HEK293 (cell line): ENCODE measurements around the gene CD28.

Experiments
- CTCF ChIA-PET: fragments of 350-600 bp; formaldehyde crosslinking; extraction: SDS; loops from one replicate; lab custom pipeline; 2021; ENCODE audit warnings: antibody characterized with exemption; lab: Yijun Ruan, JAX
- POLR2A ChIA-PET: fragments of 300-600 bp; formaldehyde crosslinking; extraction: SDS; loops from one replicate; lab custom pipeline; 2020; ENCODE audit warnings: antibody characterized with exemption, inconsistent platforms; lab: Yijun Ruan, JAX
- H3K27ac ChIP-seq: fragments of 200-500 bp; sonication (Bioruptor generic); 2 replicates; pipeline ENCODE4 v1.5.1; 2014; ENCODE audit warnings: low read depth, low read length, control low read depth, inconsistent platforms; ENCODE audit errors: extremely low read depth
- H3K36me3 ChIP-seq, 2 experiments: fragments of 200-500 bp in 1 of 2; sonication (Bioruptor generic) in 1 of 2; 1 replicate in 1 of 2; 2 replicates in 1 of 2; pipeline ENCODE4 v1.5.1; 2014 to 2017; ENCODE audit warnings: inconsistent platforms in 2 of 2, low read length in 2 of 2; ENCODE audit not compliant: control insufficient read depth in 2 of 2, insufficient read depth in 1 of 2
- H3K4me1 ChIP-seq: fragments of 200-500 bp; sonication (Bioruptor generic); 2 replicates; pipeline ENCODE4 v1.5.1; 2014; ENCODE audit warnings: mild to moderate bottlenecking, low read length, inconsistent platforms; ENCODE audit not compliant: control insufficient read depth, insufficient read depth
- H3K4me3 ChIP-seq: 2 replicates; pipeline ENCODE4 v1.5.1; 2011; ENCODE audit warnings: low read depth, mild to moderate bottlenecking, control low read depth, low read length, moderate library complexity
- H3K9me3 ChIP-seq: fragments of 200-500 bp; sonication (Bioruptor generic); 2 replicates; pipeline ENCODE4 v1.5.1; 2014; ENCODE audit warnings: low read depth, low read length, inconsistent platforms; ENCODE audit not compliant: control insufficient read depth, insufficient read depth
- AEBP2 ChIP-seq: fragments of 450-650 bp; formaldehyde crosslinking; IDR thresholded peaks from 2 replicates; pipeline ENCODE4 v1.5.1; 2016; ENCODE audit warnings: missing biosample characterization, missing genetic modification characterization, borderline replicate concordance
- IKZF3 ChIP-seq: fragments of 450-650 bp; IDR thresholded peaks from 2 replicates; pipeline ENCODE4 v1.5.0; 2018; ENCODE audit warnings: missing biosample characterization, mild to moderate bottlenecking, missing genetic modification characterization, moderate library complexity
- KLF17 ChIP-seq: fragments of 450-650 bp; formaldehyde crosslinking; IDR thresholded peaks from 2 replicates; pipeline ENCODE4 v1.5.1; 2016; ENCODE audit warnings: missing biosample characterization, missing genetic modification characterization
- MEIS1 ChIP-seq: sonication (generic); formaldehyde crosslinking; IDR thresholded peaks from 2 replicates; pipeline ENCODE4 v1.8.1; 2022; ENCODE audit warnings: missing genetic modification reagents, mild to moderate bottlenecking, borderline replicate concordance
- REST ChIP-seq: fragments of 450-650 bp; formaldehyde crosslinking; IDR thresholded peaks from 2 replicates; pipeline ENCODE4 v1.5.1; 2016; ENCODE audit warnings: missing biosample characterization, missing genetic modification characterization
- WT1 ChIP-seq: fragments of 450-650 bp; formaldehyde crosslinking; IDR thresholded peaks from 2 replicates; pipeline ENCODE4 v1.5.1; 2016; ENCODE audit warnings: missing biosample characterization, missing genetic modification characterization
- YY2 ChIP-seq: fragments of 450-650 bp; formaldehyde crosslinking; IDR thresholded peaks from 2 replicates; pipeline ENCODE4 v1.5.1; 2016; ENCODE audit warnings: missing biosample characterization, missing genetic modification characterization
- ZEB2 ChIP-seq: fragments of 450-650 bp; formaldehyde crosslinking; IDR thresholded peaks from 2 replicates; pipeline ENCODE4 v1.5.1; 2016; ENCODE audit warnings: missing biosample characterization, missing genetic modification characterization
- ZNF114 ChIP-seq: fragments of 450-650 bp; formaldehyde crosslinking; IDR thresholded peaks from 2 replicates; pipeline ENCODE4 v1.5.0; 2017; ENCODE audit warnings: missing biosample characterization, missing genetic modification characterization
- ZNF16 ChIP-seq: fragments of 450-650 bp; formaldehyde crosslinking; IDR thresholded peaks from 2 replicates; pipeline ENCODE4 v1.5.1; 2016; ENCODE audit warnings: low read depth, missing biosample characterization, missing genetic modification characterization
- ZNF175 ChIP-seq: fragments of 450-650 bp; formaldehyde crosslinking; IDR thresholded peaks from 2 replicates; pipeline ENCODE4 v1.5.1; 2016; ENCODE audit warnings: missing biosample characterization, missing genetic modification characterization
- ZNF2 ChIP-seq: fragments of 450-650 bp; formaldehyde crosslinking; IDR thresholded peaks from 2 replicates; pipeline ENCODE4 v1.5.1; 2016; ENCODE audit warnings: missing biosample characterization, missing genetic modification characterization
- ZNF211 ChIP-seq: fragments of 450-650 bp; formaldehyde crosslinking; IDR thresholded peaks from 2 replicates; pipeline ENCODE4 v1.5.1; 2016; ENCODE audit warnings: low read depth, missing biosample characterization, missing genetic modification characterization
- ZNF274 ChIP-seq, 2 experiments: fragments of 200-500 bp in 1 of 2; fragments of 450-650 bp in 1 of 2; sonication (Bioruptor generic) in 1 of 2; formaldehyde crosslinking in 1 of 2; IDR thresholded peaks; 2 replicates each; pipeline versions ENCODE4 v1.5.1 to v1.6.1; 2014 to 2016; ENCODE audit warnings: borderline replicate concordance in 1 of 2, inconsistent platforms in 1 of 2, low read length in 1 of 2, missing biosample characterization in 1 of 2, missing genetic modification characterization in 1 of 2
- ZNF335 ChIP-seq: fragments of 450-650 bp; formaldehyde crosslinking; conservative IDR thresholded peaks from 2 replicates; pipeline ENCODE4 v1.5.1; 2016; ENCODE audit warnings: missing biosample characterization, missing genetic modification characterization
- ZNF350 ChIP-seq: fragments of 450-650 bp; formaldehyde crosslinking; IDR thresholded peaks from 2 replicates; pipeline ENCODE4 v1.5.0; 2017; ENCODE audit warnings: missing biosample characterization, mild to moderate bottlenecking, missing genetic modification characterization
- ZNF544 ChIP-seq: fragments of 450-650 bp; formaldehyde crosslinking; IDR thresholded peaks from 2 replicates; pipeline ENCODE4 v1.5.0; 2017; ENCODE audit warnings: missing biosample characterization, missing genetic modification characterization
- ZNF558 ChIP-seq: fragments of 450-650 bp; formaldehyde crosslinking; IDR thresholded peaks from 2 replicates; pipeline ENCODE4 v1.5.1; 2016; ENCODE audit warnings: missing biosample characterization, missing genetic modification characterization
- ZNF621 ChIP-seq: fragments of 450-650 bp; formaldehyde crosslinking; IDR thresholded peaks from 2 replicates; pipeline ENCODE4 v1.5.1; 2017; ENCODE audit warnings: missing biosample characterization, missing genetic modification characterization
- TF ChIP-seq, protein P1 (sequence below): fragments of 450-650 bp; formaldehyde crosslinking; IDR thresholded peaks from 2 replicates; pipeline ENCODE4 v1.5.1; 2016; ENCODE audit warnings: missing biosample characterization, missing genetic modification characterization
- TF ChIP-seq, protein P2 (sequence below): fragments of 450-650 bp; formaldehyde crosslinking; IDR thresholded peaks from 2 replicates; pipeline ENCODE4 v1.5.1; 2016; ENCODE audit warnings: missing biosample characterization, missing genetic modification characterization

CD28 gene

GRCh38 chr2:203708846-203709396, 2.5 kb downstream of the CD28 start:
- POLR2A ChIA-PET, result no interaction called here
- no peaks in the 10 kb centered on the region for H3K4me1 ChIP-seq
- H3K36me3 ChIP-seq, result no peaks in the 10 kb centered on the region
- TF ChIP-seq IKZF3 (tag by site-specific recombination), result no peak
- no peaks in the 10 kb centered on the region for H3K9me3 ChIP-seq
- CTCF ChIA-PET, result no interaction called here
- H3K4me3 ChIP-seq, result no peak overlapping the region
- H3K27ac ChIP-seq, result no peak overlapping the region

DNA sequence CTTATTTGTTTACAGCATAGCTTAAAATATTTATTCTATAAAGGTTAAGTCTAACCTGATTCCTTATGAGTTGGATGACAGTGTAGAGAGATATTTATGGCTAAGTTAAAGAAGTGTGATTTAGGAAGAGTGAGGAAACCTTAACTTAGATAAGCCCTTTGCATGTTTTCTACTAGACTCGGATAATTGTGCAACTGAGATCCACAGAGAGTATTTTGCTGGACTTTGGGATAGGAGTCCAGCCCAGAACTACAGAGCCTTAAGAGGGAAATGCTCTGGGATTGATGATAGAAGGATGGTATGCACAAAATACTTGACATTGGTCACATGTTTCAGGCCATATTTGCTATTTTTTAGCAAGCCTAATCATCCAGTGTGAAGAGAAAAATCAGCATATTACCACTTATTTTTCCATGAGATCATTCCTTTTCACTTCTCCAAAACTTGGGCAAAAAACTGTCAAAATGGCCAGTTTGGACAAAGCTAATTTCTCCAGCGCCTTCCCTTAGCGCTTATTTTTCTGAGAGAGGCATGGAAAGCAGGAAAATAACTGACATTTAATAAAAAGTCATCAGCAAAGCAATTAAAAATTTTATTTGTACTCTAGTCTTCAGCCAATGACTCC, 3.1 kb downstream of the CD28 start:
- no peak overlapping the region for H3K27ac ChIP-seq
- no peak for TF ChIP-seq ZNF335
- TF ChIP-seq WT1, result no peak
- no peak for TF ChIP-seq ZEB2 (tag by site-specific recombination)
- no peak for TF ChIP-seq ZNF350
- TF ChIP-seq ZNF274 (IDR thresholded peaks at IDR 0.05; ENCODE audit: low read length), result no peak
- TF ChIP-seq ZNF274 (tag by site-specific recombination; IDR thresholded peaks at IDR 0.05; ENCODE audit: borderline replicate concordance), result no peak
- TF ChIP-seq ZNF211 (tag by site-specific recombination), result no peak
- TF ChIP-seq ZNF558 (tag by site-specific recombination), result no peak
- TF ChIP-seq REST (tag by site-specific recombination), result no peak
- POLR2A ChIA-PET, result no interaction called here
- no peak overlapping the region for H3K4me3 ChIP-seq
- H3K36me3 ChIP-seq, result no peaks in the 10 kb centered on the region
- H3K9me3 ChIP-seq, result no peaks in the 10 kb centered on the region
- no peaks in the 10 kb centered on the region for H3K4me1 ChIP-seq
- CTCF ChIA-PET, result no interaction called here

GRCh38 chr2:203710226-203710625, 3.8 kb downstream of the CD28 start:
- ChIA-PET CTCF (no interaction called here), POLR2A (no interaction called here)
- H3K36me3 ChIP-seq, result no peaks in the 10 kb centered on the region
- H3K4me3 ChIP-seq, result no peak overlapping the region
- H3K27ac ChIP-seq, result no peak overlapping the region
- H3K9me3 ChIP-seq, result no peaks in the 10 kb centered on the region
- H3K4me1 ChIP-seq, result no peaks in the 10 kb centered on the region
- no peak for TF ChIP-seq ZNF114 (tag by site-specific recombination)
- TF ChIP-seq, protein P1, sequence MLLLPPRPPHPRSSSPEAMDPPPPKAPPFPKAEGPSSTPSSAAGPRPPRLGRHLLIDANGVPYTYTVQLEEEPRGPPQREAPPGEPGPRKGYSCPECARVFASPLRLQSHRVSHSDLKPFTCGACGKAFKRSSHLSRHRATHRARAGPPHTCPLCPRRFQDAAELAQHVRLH (tag by site-specific recombination), result no peak
- TF ChIP-seq ZNF621 (tag by site-specific recombination), result no peak
- no peak for TF ChIP-seq AEBP2 (tag by site-specific recombination)
- no peak for TF ChIP-seq YY2 (tag by site-specific recombination)
- TF ChIP-seq MEIS1 (CRISPR knock-in tag), result no peak
- TF ChIP-seq ZNF175, result no peak
- no peak for TF ChIP-seq KLF17 (tag by site-specific recombination)
- TF ChIP-seq, protein P2, sequence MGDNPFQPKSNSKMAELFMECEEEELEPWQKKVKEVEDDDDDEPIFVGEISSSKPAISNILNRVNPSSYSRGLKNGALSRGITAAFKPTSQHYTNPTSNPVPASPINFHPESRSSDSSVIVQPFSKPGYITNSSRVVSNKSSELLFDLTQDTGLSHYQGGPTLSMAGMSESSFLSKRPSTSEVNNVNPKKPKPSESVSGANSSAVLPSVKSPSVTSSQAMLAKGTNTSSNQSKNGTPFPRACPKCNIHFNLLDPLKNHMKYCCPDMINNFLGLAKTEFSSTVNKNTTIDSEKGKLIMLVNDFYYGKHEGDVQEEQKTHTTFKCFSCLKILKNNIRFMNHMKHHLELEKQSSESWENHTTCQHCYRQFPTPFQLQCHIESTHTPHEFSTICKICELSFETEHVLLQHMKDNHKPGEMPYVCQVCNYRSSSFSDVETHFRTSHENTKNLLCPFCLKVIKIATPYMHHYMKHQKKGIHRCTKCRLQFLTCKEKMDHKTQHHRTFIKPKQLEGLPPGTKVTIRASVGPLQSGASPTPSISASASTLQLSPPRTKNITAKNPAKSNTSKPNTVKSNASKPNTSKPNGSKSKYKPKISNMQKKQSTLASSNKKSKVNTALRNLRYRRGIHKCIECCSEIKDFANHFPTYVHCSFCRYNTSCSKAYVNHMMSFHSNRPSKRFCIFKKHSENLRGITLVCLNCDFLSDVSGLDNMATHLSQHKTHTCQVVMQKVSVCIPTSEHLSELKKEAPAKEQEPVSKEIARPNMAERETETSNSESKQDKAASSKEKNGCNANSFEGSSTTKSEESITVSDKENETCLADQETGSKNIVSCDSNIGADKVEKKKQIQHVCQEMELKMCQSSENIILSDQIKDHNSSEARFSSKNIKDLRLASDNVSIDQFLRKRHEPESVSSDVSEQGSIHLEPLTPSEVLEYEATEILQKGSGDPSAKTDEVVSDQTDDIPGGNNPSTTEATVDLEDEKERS, result no peak
- TF ChIP-seq ZNF16 (tag by site-specific recombination), result no peak
- no peak for TF ChIP-seq ZNF544 (tag by site-specific recombination)
- no peak for TF ChIP-seq ZNF2 (tag by site-specific recombination)
